HEK293T (cell line): ENCODE data around the gene MAFF.

Experiments
- BHLHE40 ChIP-seq: fragments of 450-650 bp; IDR thresholded peaks from 2 replicates; pipeline ENCODE4 v1.6.1; 2016; ENCODE audit warnings: mild to moderate bottlenecking, moderate library complexity, borderline replicate concordance
- CTBP1 ChIP-seq: fragments of 450-650 bp; IDR thresholded peaks from 2 replicates; pipeline ENCODE4 v1.6.1; 2016; ENCODE audit warnings: borderline replicate concordance
- ELF4 ChIP-seq: fragments of 450-650 bp; IDR thresholded peaks from 2 replicates; pipeline ENCODE4 v1.6.1; 2017; ENCODE audit warnings: antibody characterized with exemption
- FOXA1 ChIP-seq: fragments of 450-650 bp; IDR thresholded peaks from 2 replicates; pipeline ENCODE4 v1.6.1; 2016; ENCODE audit warnings: mild to moderate bottlenecking
- FOXM1 ChIP-seq: fragments of 450-650 bp; IDR thresholded peaks from 2 replicates; pipeline ENCODE4 v1.6.1; 2017; ENCODE audit warnings: mild to moderate bottlenecking, borderline replicate concordance
- HDGF ChIP-seq: fragments of 450-650 bp; IDR thresholded peaks from 2 replicates; pipeline ENCODE4 v1.6.1; 2017; ENCODE audit warnings: antibody characterized with exemption, borderline replicate concordance
- LEF1 ChIP-seq: fragments of 450-650 bp; IDR thresholded peaks from 2 replicates; pipeline ENCODE4 v1.6.1; 2017; ENCODE audit warnings: mild to moderate bottlenecking, borderline replicate concordance
- NFRKB ChIP-seq: fragments of 450-650 bp; IDR thresholded peaks from 2 replicates; pipeline ENCODE4 v1.6.1; 2016; ENCODE audit warnings: mild to moderate bottlenecking, moderate library complexity
- TARDBP ChIP-seq: fragments of 450-650 bp; IDR thresholded peaks from 2 replicates; pipeline ENCODE4 v1.6.1; 2016
- ZNF384 ChIP-seq: fragments of 450-650 bp; IDR thresholded peaks from 2 replicates; pipeline ENCODE4 v1.6.1; 2016
- TF ChIP-seq, protein P1 (sequence below): fragments of 450-650 bp; IDR thresholded peaks from 2 replicates; pipeline ENCODE4 v1.6.1; 2016

DNA sequence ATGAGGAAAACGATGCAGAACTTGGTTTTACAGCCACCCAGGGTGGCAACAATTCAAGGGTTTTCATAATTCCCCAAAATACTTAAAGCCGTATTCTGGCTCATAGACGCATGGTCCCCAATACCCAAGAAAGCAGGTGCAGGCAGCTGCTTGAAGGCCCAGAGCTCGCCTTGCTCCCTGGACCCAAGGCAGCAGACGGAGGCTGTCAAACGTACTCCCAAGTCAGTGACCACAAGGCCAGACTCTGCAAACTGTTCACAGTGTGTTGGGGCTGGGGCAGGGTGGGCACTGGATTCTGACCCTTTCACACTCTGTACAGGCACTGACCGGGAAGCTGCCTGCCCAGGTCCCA is 49.5 kb downstream of the MAFF start:
- TF ChIP-seq LEF1 (no peak), FOXM1 (no peak), BHLHE40 (no peak), TARDBP (no peak), FOXA1 (no peak), ELF4 (no peak), ZNF384 (no peak), NFRKB (no peak), CTBP1 (no peak), HDGF (no peak)
- TF ChIP-seq, protein P1, sequence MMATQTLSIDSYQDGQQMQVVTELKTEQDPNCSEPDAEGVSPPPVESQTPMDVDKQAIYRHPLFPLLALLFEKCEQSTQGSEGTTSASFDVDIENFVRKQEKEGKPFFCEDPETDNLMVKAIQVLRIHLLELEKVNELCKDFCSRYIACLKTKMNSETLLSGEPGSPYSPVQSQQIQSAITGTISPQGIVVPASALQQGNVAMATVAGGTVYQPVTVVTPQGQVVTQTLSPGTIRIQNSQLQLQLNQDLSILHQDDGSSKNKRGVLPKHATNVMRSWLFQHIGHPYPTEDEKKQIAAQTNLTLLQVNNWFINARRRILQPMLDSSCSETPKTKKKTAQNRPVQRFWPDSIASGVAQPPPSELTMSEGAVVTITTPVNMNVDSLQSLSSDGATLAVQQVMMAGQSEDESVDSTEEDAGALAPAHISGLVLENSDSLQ = no peak
